Endothelial cell of umbilical vein (primary cell): ENCODE results near the gene HMGCL. TPM values are rescaled to one million over a fixed set of nuclear protein-coding genes. Genes with fewer than 3 reads are reported as not detected.

Experiments
- BruUV-seq: library from RNA; stranded (reverse); fragments of 400-500 nt; replicated peaks from 2 replicates; lab custom pipeline; 2021; lab: Mats Ljungman, UMichigan
- CTCF ChIA-PET: fragments of 300-600, 350-600 bp; sonication (Branson Sonifier 250); formaldehyde crosslinking; loops from one replicate; lab custom pipeline; 2021; ENCODE audit warnings: antibody characterized with exemption, inconsistent platforms; lab: Charles Lee
- POLR2A ChIA-PET: fragments of 300-600, 350-600 bp; sonication (Branson Sonifier 250); formaldehyde crosslinking; loops from one replicate; lab custom pipeline; 2021; ENCODE audit warnings: antibody characterized with exemption, inconsistent platforms; lab: Charles Lee
- DNase-seq: peaks from one replicate; pipeline ENCODE4 v3.0.0-alpha.2; 2011; ENCODE audit warnings: low read depth, low spot score
- FAIRE-seq: peaks from 2 replicates; lab custom pipeline; 2011; peaks lifted over from hg19 to GRCh38; lab: Jason Lieb, UNC
- H2AFZ ChIP-seq: 2 replicates; pipeline ENCODE4 v1.6.0; 2012; ENCODE audit warnings: low read depth, low read length, control low read depth, inconsistent platforms
- H3K27ac ChIP-seq: 2 replicates; pipeline ENCODE4 v1.5.1; 2011; ENCODE audit warnings: low read depth, mild to moderate bottlenecking, control low read depth, low read length, moderate library complexity; ENCODE audit not compliant: insufficient read depth
- H3K27me3 ChIP-seq, 2 experiments: 2 replicates each; pipeline versions ENCODE4 v1.6.0 to v1.6.1; 2011; ENCODE audit warnings: low read length in 2 of 2, mixed read lengths in 1 of 2; ENCODE audit not compliant: control insufficient read depth in 2 of 2, insufficient read depth in 2 of 2
- H3K36me3 ChIP-seq, 2 experiments: 2 replicates in 1 of 2; 3 replicates in 1 of 2; pipeline ENCODE4 v1.5.1; 2011; ENCODE audit warnings: low read length in 2 of 2, mild to moderate bottlenecking in 1 of 2, moderate library complexity in 1 of 2; ENCODE audit not compliant: control insufficient read depth in 2 of 2, insufficient read depth in 2 of 2; ENCODE audit errors: extremely low read depth in 1 of 2
- H3K4me1 ChIP-seq: 3 replicates; pipeline ENCODE4 v1.5.1; 2011; ENCODE audit warnings: mild to moderate bottlenecking, low read length; ENCODE audit not compliant: control insufficient read depth, insufficient read depth; ENCODE audit errors: extremely low read depth
- H3K4me2 ChIP-seq: 2 replicates; pipeline ENCODE4 v1.6.1; 2011; ENCODE audit warnings: low read length, control low read depth, mixed read lengths; ENCODE audit not compliant: insufficient read depth
- H3K4me3 ChIP-seq, 3 experiments: fragments of 200-600 bp in 1 of 3; sonication (generic), shearing (Covaris generic) in 1 of 3; replicated peaks in 1 of 3; 2 replicates each; pipeline ENCODE4 v1.5.1; 2011 to 2016; ENCODE audit warnings: control low read depth in 3 of 3, low read length in 3 of 3, mild to moderate bottlenecking in 2 of 3, inconsistent platforms in 1 of 3, low read depth in 1 of 3, moderate library complexity in 1 of 3; ENCODE audit not compliant: insufficient read depth in 1 of 3
- H3K79me2 ChIP-seq: 2 replicates; pipeline ENCODE4 v1.6.0; 2012; ENCODE audit warnings: low read length, inconsistent platforms; ENCODE audit not compliant: control insufficient read depth, insufficient read depth
- H3K9ac ChIP-seq: replicated peaks from 2 replicates; pipeline ENCODE3; 2011; ENCODE audit warnings: low read length, control low read depth; ENCODE audit not compliant: insufficient read depth; ENCODE audit errors: extremely low read depth
- H3K9me1 ChIP-seq: replicated peaks from 3 replicates; pipeline ENCODE4 v1.6.0; 2011; ENCODE audit warnings: mild to moderate bottlenecking, low read length; ENCODE audit not compliant: control insufficient read depth, insufficient read depth; ENCODE audit errors: extremely low read depth
- H3K9me3 ChIP-seq: replicated peaks from 2 replicates; pipeline ENCODE4 v1.5.1; 2012; ENCODE audit warnings: low read length, inconsistent platforms; ENCODE audit not compliant: control insufficient read depth, insufficient read depth
- H4K20me1 ChIP-seq: replicated peaks from 2 replicates; pipeline ENCODE3; 2011; ENCODE audit warnings: mild to moderate bottlenecking, low read length; ENCODE audit not compliant: control insufficient read depth, insufficient read depth; ENCODE audit errors: extremely low read depth
- EZH2 ChIP-seq: IDR thresholded peaks from 2 replicates; pipeline ENCODE4 v1.6.1; 2012; ENCODE audit warnings: borderline replicate concordance, low read depth, mild to moderate bottlenecking, moderate library complexity, low read length, inconsistent platforms; ENCODE audit not compliant: severe bottlenecking
- FOS ChIP-seq: IDR thresholded peaks from 2 replicates; pipeline ENCODE4 v1.6.1; 2011; ENCODE audit warnings: mild to moderate bottlenecking, low read length, moderate library complexity, borderline replicate concordance; ENCODE audit not compliant: insufficient read depth
- GATA2 ChIP-seq: IDR thresholded peaks from 2 replicates; pipeline ENCODE4 v1.7.0; 2011; ENCODE audit warnings: low read depth, mild to moderate bottlenecking, moderate library complexity, mixed read lengths, low read length; ENCODE audit not compliant: insufficient read length, insufficient read depth
- POLR2A ChIP-seq: IDR thresholded peaks from 2 replicates; pipeline ENCODE4 v1.6.1; 2012; ENCODE audit warnings: low read depth, mild to moderate bottlenecking, control low read depth, low read length
- dilution Hi-C: fragments of 300-500 bp; cut with MboI; formaldehyde crosslinking; loops from one replicate; pipeline ENCODE4 v1.15.0; 2019; ENCODE audit warnings: low sequenced_read_pairs; ENCODE audit not compliant: extremely low pct_ligation_motif_present
- intact Hi-C: fragments of 100-400 bp; cut with micrococcal nuclease; formaldehyde crosslinking; loops from one replicate; pipeline ENCODE4 v1.10.0; 2022
- polyA plus RNA-seq, 4 experiments: library from polyadenylated mRNA; depleted of rRNA in 3 of 4; stranded (reverse) in 3 of 4; unstranded in 1 of 4; fragments of >200 nt; gene quantifications; 2 replicates each; pipeline versions ENCODE4 v1.2.1 to v1.2.3, GENCODE V29; 2011 to 2012; ENCODE audit warnings: missing spikeins in 1 of 4
- total RNA-seq: library from RNA; stranded (reverse); gene quantifications from 2 replicates; pipeline ENCODE4 v1.2.3, GENCODE V29; 2021

Gene HMGCL
- total and polyA plus RNA-seq, 2 donors (not counting 3 experiments of a cell fraction or from before 2014, with no cell fraction given) = 24.2 to 30.0 TPM

DNA sequence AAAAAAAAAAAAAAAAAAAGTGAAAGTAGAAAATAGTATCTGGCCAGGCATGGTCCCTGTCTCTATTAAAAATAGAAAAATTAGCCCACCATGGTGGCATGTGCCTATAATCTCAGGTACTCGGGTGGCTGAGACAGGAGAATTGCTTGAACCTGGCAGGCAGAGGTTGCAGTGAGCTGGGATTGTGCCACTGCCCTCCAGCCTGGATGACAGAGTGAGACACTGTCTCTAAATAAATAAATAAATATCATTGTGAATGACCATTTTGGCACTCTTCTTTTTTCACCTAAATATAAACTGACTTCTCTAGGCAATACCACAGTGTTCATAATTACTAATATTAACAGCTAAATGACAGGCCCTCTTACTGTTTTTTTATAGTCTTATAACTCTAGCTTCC is 67.4 kb downstream of the HMGCL start:
- ChIA-PET POLR2A (no interaction called here), CTCF (interaction anchor here (0.7 to 1.5 kb wide), 3 partner anchors 13 to 175 kb away, joined by 4 to 5 read pairs (median 4); no protein-coding TSS in a partner anchor)
- Histone ChIP-seq H3K4me1 (no peaks in the 10 kb centered on the region), H3K9ac (no peak overlapping the region), H3K27ac (no peak overlapping the region), H3K79me2 (peaks cover 3% of the 10 kb centered on the region), H3K4me3 (no peak overlapping the region), H3K9me3 (no peaks in the 10 kb centered on the region), H3K9me1 (no peaks in the 10 kb centered on the region), H3K27me3 (no peaks in the 10 kb centered on the region), H2AFZ (no peak overlapping the region), H3K4me2 (no peak overlapping the region), H3K36me3 (peaks cover 44 to 69% of the 10 kb centered on the region in 2 experiments), H4K20me1 (peaks cover 2% of the 10 kb centered on the region)
- TF ChIP-seq FOS (no peak), EZH2 (no peak), POLR2A (no peak)
- no TSS peak for BruUV-seq
- dilution Hi-C loops (no loop called here), intact Hi-C loops (no loop called here)
- FAIRE-seq (no peak), DNase-seq (no peak)

DNA sequence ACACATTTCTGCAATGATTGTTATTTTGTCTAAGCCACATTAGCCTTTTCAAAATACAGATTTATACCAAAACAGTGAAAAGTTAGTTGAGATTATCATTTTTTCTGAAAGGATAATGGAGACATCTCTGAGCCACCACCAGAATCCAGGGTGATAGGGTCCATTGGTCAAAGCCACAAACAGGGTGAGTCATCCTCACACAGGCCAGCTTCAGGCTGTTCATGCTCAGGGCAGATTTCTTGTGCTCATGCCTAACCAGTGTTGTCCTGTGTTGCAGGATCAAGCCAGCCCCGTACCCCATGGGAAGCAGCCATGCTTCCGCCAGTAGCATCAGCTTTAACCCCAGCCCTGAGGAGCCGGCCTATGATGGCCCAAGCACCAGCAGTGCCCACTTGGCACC is 68.6 kb downstream of the HMGCL start:
- TF ChIP-seq GATA2 (no peak), FOS (peak; percentile 27)
- H3K4me2 ChIP-seq = no peak overlapping the region
- DNase-seq (no peak), FAIRE-seq (no peak)
- CTCF ChIA-PET = no interaction called here
- peaks cover 52 to 74% of the 10 kb centered on the region in 2 experiments for H3K36me3 ChIP-seq
- intact Hi-C loops (no loop called here), dilution Hi-C loops (no loop called here)
- H3K27ac ChIP-seq = no peak overlapping the region
- no peak overlapping the region for H3K4me3 ChIP-seq
- H3K9ac ChIP-seq = no peak overlapping the region
- H2AFZ ChIP-seq = no peak overlapping the region
- no peaks in the 10 kb centered on the region for H3K9me1 ChIP-seq
- BruUV-seq = no TSS peak
- peaks cover 2% of the 10 kb centered on the region for H4K20me1 ChIP-seq
- no peaks in the 10 kb centered on the region for H3K9me3 ChIP-seq
- no peaks in the 10 kb centered on the region for H3K4me1 ChIP-seq
- POLR2A ChIA-PET = no interaction called here
- H3K27me3 ChIP-seq = no peaks in the 10 kb centered on the region
- peaks cover 7% of the 10 kb centered on the region for H3K79me2 ChIP-seq
